OCI-LY1 (cell line): ENCODE results near the gene FAM222A.

ENCODE experiments used
- H2AFZ ChIP-seq: fragments of 200-600 bp; sonication (generic), shearing (Covaris generic); 2 replicates; pipeline ENCODE4 v1.6.0; 2014; ENCODE audit warnings: antibody characterized with exemption, mild to moderate bottlenecking, low read length
- H3F3A ChIP-seq: fragments of 200-600 bp; sonication (generic), shearing (Covaris generic); 2 replicates; pipeline ENCODE4 v1.6.0; 2014; ENCODE audit warnings: mild to moderate bottlenecking, antibody characterized with exemption, low read length, moderate library complexity; ENCODE audit not compliant: insufficient read depth
- H3K27ac ChIP-seq: fragments of 200-600 bp; sonication (generic); 2 replicates; pipeline ENCODE4 v1.5.1; 2014; ENCODE audit warnings: low read length, mixed run types, mild to moderate bottlenecking, low read depth; ENCODE audit not compliant: poor library complexity, severe bottlenecking
- H3K27me3 ChIP-seq: fragments of 200-600 bp; sonication (generic); 2 replicates; pipeline ENCODE4 v1.6.0; 2014; ENCODE audit warnings: antibody characterized with exemption, mild to moderate bottlenecking, low read length, moderate library complexity; ENCODE audit not compliant: insufficient read depth
- H3K36me3 ChIP-seq: fragments of 200-600 bp; sonication (generic); 2 replicates; pipeline ENCODE4 v1.6.1; 2014; ENCODE audit warnings: mild to moderate bottlenecking, antibody characterized with exemption, low read length, moderate library complexity, mixed read lengths; ENCODE audit not compliant: insufficient read depth
- H3K4me1 ChIP-seq: fragments of 200-600 bp; sonication (generic); 2 replicates; pipeline ENCODE4 v1.5.1; 2014; ENCODE audit warnings: mild to moderate bottlenecking, low read length, moderate library complexity; ENCODE audit not compliant: insufficient read depth, severe bottlenecking
- H3K4me2 ChIP-seq: fragments of 200-600 bp; sonication (generic), shearing (Covaris generic); 2 replicates; pipeline ENCODE4 v1.6.1; 2014; ENCODE audit warnings: low read length
- H3K4me3 ChIP-seq: fragments of 200-600 bp; sonication (generic); 2 replicates; pipeline ENCODE4 v1.5.1; 2014; ENCODE audit warnings: low read length, low read depth, mild to moderate bottlenecking, mixed read lengths; ENCODE audit not compliant: poor library complexity, severe bottlenecking
- H3K79me2 ChIP-seq: fragments of 200-600 bp; shearing (Covaris generic); 2 replicates; pipeline ENCODE4 v1.6.1; 2016; ENCODE audit warnings: mixed run types, low read length, mixed read lengths; ENCODE audit not compliant: insufficient read depth
- H3K9ac ChIP-seq: fragments of 200-600 bp; sonication (generic), shearing (Covaris generic); 2 replicates; pipeline ENCODE4 v1.6.1; 2014; ENCODE audit warnings: mild to moderate bottlenecking, low read length, mixed read lengths
- H3K9me2 ChIP-seq: fragments of 200-600 bp; sonication (generic), shearing (Covaris generic); 2 replicates; pipeline ENCODE4 v1.6.1; 2014; ENCODE audit warnings: low read depth, mild to moderate bottlenecking, low read length, mixed read lengths
- H3K9me3 ChIP-seq: fragments of 200-600 bp; shearing (Covaris generic); 2 replicates; pipeline ENCODE4 v1.6.1; 2014; ENCODE audit warnings: low read length, mixed read lengths
- H4K20me1 ChIP-seq: fragments of 200-600 bp; sonication (generic), shearing (Covaris generic); 2 replicates; pipeline ENCODE4 v1.6.0; 2016; ENCODE audit warnings: mild to moderate bottlenecking, low read length; ENCODE audit not compliant: insufficient read depth
- EZH2 ChIP-seq: fragments of 200-600 bp; sonication (generic), shearing (Covaris generic); IDR thresholded peaks from 2 replicates; pipeline ENCODE4 v1.8.0; 2017; ENCODE audit warnings: borderline replicate concordance, mixed run types, mild to moderate bottlenecking, antibody characterized with exemption, low read length, moderate library complexity, mixed read lengths
- TF ChIP-seq, protein P1 (sequence below): fragments of 200-600 bp; sonication (generic), shearing (Covaris generic); IDR thresholded peaks from 2 replicates; pipeline ENCODE4 v1.5.1; 2017; ENCODE audit warnings: mild to moderate bottlenecking, antibody characterized with exemption, low read length, moderate library complexity, mixed read lengths

FAM222A gene

GRCh38 chr12:109771746-109772621, 58.4 kb downstream of the FAM222A start:
- H3K79me2 ChIP-seq: no peaks in the 10 kb centered on the region
- H3K27me3 ChIP-seq: no peaks in the 10 kb centered on the region
- H3K9me2 ChIP-seq: no peaks in the 10 kb centered on the region
- no peak overlapping the region for H3K9ac ChIP-seq
- peaks cover under 1% of the 10 kb centered on the region for H3K4me1 ChIP-seq
- H3F3A ChIP-seq: no peaks in the 10 kb centered on the region
- H2AFZ ChIP-seq: no peak overlapping the region
- no peak overlapping the region for H3K27ac ChIP-seq
- TF ChIP-seq, protein P1, sequence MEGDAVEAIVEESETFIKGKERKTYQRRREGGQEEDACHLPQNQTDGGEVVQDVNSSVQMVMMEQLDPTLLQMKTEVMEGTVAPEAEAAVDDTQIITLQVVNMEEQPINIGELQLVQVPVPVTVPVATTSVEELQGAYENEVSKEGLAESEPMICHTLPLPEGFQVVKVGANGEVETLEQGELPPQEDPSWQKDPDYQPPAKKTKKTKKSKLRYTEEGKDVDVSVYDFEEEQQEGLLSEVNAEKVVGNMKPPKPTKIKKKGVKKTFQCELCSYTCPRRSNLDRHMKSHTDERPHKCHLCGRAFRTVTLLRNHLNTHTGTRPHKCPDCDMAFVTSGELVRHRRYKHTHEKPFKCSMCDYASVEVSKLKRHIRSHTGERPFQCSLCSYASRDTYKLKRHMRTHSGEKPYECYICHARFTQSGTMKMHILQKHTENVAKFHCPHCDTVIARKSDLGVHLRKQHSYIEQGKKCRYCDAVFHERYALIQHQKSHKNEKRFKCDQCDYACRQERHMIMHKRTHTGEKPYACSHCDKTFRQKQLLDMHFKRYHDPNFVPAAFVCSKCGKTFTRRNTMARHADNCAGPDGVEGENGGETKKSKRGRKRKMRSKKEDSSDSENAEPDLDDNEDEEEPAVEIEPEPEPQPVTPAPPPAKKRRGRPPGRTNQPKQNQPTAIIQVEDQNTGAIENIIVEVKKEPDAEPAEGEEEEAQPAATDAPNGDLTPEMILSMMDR: no peak
- TF ChIP-seq EZH2: no peak
- H3K9me3 ChIP-seq: no peaks in the 10 kb centered on the region
- no peak overlapping the region for H3K4me3 ChIP-seq
- no peak overlapping the region for H3K4me2 ChIP-seq
- no peaks in the 10 kb centered on the region for H3K36me3 ChIP-seq
- H4K20me1 ChIP-seq: no peaks in the 10 kb centered on the region

DNA sequence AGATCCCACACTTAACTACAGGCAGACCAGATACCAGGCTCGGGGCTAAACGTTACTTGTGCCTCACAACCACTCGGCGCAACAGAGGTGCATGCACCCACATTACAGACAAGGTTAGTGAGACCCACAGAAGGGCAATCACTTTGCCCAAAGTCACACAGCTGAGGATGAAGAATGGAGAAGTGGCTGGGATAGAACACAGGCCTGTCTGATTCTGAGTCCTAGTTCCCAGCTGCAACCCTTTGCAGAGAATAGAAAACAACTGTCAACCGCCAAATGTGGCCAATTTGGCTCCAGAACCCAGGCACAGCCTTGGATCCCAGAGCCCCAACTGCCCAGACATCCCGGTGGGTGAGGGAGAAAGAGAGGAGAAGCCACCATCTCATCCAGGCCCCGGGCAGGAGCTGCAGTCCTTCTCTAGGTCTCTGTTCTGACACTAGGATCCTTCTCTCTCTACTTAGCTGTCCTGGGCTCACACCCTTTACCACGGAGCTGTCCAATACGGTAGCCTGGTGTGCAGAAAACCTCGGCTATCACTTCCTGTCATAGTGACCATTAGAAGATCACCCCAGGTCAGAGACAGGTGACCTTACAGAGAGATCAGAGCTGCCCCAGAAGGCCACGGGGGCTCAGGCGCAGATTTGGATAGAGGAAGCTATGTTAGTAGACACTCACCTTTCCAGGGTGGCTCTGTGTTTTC, 59.1 kb downstream of the FAM222A start:
- Histone ChIP-seq H3K4me3 (no peak overlapping the region), H3K4me1 (peaks cover 8% of the 10 kb centered on the region), H2AFZ (no peak overlapping the region), H3K79me2 (no peaks in the 10 kb centered on the region), H3K9me3 (no peaks in the 10 kb centered on the region), H4K20me1 (no peaks in the 10 kb centered on the region), H3F3A (no peaks in the 10 kb centered on the region), H3K27me3 (no peaks in the 10 kb centered on the region), H3K4me2 (no peak overlapping the region), H3K36me3 (no peaks in the 10 kb centered on the region), H3K9me2 (no peaks in the 10 kb centered on the region), H3K27ac (no peak overlapping the region), H3K9ac (no peak overlapping the region)
- TF ChIP-seq EZH2: no peak

DNA sequence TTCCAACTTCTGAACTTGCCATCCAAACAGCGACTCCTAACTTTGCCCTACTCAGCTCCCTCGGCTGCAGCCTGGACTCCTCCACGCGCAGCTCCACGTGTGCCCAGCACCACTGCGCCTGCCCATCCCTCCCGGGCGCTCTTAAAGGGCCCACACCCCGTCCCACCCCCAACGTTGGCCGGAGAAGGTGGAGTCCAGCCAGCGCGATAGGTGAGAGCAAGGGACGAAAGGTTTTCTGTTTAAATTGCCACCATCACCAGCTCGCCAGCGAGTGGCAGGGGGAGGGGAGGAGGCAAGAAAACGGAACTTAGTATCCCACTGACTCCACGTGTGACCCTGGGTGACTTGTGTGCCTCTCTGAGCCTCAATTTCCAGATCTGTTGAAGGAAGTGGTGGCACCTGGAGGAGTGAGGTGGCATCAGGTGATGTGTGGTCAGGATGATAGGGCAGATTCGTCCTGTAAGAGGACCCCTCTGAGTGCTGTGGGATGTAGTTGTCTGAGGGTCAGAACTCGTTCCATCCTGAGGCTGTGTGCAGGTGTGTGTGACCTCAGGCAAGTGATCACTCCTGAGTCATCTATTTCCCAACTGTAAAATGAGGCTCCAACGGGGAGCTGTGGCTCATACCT, 59.9 kb downstream of the FAM222A start:
- no peak overlapping the region for H3K4me2 ChIP-seq
- no peak overlapping the region for H3K27ac ChIP-seq
- no peak overlapping the region for H3K9ac ChIP-seq
- H3K9me2 ChIP-seq: no peaks in the 10 kb centered on the region
- no peaks in the 10 kb centered on the region for H3K79me2 ChIP-seq
- peaks cover 9% of the 10 kb centered on the region for H3K4me1 ChIP-seq
- H3K27me3 ChIP-seq: no peaks in the 10 kb centered on the region
- no peak overlapping the region for H2AFZ ChIP-seq
- no peak overlapping the region for H3K4me3 ChIP-seq
- no peaks in the 10 kb centered on the region for H3K36me3 ChIP-seq
- no peak for TF ChIP-seq EZH2
- TF ChIP-seq, protein P1: no peak
- no peaks in the 10 kb centered on the region for H3F3A ChIP-seq
- H4K20me1 ChIP-seq: no peaks in the 10 kb centered on the region
- H3K9me3 ChIP-seq: no peaks in the 10 kb centered on the region
